ENCODE results near the gene SH3BP5L. TPM values are rescaled to one million over a fixed set of nuclear protein-coding genes. Genes with fewer than 3 reads are reported as not detected.

SH3BP5L gene
- total RNA-seq, 4 donors from 2014 or later = 7.2 to 18.8 (median 13.1) TPM

DNA sequence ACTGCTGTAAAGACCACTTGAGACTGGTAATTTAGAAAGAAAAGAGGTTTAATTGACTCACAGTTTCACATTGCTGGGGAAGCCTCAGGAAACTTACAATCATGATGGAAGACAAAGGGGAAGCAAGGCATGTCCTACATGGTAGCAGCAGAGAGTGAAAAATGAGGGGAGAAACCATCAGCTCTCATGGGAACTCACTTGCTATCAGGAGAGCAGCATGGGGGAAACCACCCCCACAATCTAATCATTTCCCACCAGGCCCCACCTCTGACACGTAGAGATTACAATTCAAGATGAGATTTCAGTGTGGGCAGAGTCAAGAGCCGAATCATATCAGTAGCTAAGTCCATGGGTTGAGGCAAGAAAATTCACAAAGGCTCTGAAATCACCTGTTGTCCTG, 46.4 kb downstream of the SH3BP5L start:
- TF ChIP-seq, protein P1, sequence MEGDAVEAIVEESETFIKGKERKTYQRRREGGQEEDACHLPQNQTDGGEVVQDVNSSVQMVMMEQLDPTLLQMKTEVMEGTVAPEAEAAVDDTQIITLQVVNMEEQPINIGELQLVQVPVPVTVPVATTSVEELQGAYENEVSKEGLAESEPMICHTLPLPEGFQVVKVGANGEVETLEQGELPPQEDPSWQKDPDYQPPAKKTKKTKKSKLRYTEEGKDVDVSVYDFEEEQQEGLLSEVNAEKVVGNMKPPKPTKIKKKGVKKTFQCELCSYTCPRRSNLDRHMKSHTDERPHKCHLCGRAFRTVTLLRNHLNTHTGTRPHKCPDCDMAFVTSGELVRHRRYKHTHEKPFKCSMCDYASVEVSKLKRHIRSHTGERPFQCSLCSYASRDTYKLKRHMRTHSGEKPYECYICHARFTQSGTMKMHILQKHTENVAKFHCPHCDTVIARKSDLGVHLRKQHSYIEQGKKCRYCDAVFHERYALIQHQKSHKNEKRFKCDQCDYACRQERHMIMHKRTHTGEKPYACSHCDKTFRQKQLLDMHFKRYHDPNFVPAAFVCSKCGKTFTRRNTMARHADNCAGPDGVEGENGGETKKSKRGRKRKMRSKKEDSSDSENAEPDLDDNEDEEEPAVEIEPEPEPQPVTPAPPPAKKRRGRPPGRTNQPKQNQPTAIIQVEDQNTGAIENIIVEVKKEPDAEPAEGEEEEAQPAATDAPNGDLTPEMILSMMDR (IDR thresholded peaks at IDR 0.05; ENCODE audit: low read depth) = no peak

DNA sequence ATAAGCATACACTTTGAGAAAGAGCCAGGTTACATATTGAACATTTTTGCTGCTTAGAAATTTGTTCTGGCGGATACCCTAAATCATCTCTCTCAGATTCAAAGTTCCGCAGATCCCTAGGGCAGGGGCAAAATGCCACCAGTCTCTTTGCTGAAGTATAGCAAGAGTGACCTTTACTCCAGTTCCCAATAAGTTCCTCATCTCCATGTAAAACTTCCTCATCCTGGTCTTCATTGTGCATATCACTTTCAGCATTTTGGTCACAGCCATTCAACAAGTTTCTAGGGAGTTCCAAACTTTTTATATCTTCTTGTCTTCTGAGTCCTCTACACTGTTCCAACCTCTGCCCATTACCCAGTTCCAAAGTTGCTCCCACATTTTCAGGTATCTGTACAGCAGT, 46.8 kb downstream of the SH3BP5L start:
- TF ChIP-seq, protein P1 (IDR thresholded peaks at IDR 0.05; ENCODE audit: low read depth) = no peak

DNA sequence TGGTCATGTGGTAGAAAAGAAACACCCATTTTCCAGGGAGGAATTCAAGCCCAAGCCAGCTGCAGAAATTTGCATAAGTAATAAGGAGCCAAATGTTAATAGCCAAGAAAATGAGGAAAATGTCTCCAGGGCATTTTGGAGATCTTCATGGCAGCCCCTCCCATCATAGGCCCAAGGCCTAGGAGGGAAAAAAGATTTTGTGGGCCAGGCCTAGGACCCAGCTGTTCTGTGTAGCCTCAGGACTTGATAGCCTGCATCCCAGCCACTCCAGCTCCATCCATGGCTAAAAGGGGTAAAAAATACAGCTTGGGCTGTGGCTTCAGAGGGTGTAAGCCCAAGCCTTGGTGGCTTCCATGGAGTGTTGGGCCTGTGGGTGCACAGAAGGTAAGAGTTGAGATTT, 48.7 kb downstream of the SH3BP5L start:
- TF ChIP-seq, protein P1 (IDR thresholded peaks at IDR 0.05; ENCODE audit: low read depth) = no peak

DNA sequence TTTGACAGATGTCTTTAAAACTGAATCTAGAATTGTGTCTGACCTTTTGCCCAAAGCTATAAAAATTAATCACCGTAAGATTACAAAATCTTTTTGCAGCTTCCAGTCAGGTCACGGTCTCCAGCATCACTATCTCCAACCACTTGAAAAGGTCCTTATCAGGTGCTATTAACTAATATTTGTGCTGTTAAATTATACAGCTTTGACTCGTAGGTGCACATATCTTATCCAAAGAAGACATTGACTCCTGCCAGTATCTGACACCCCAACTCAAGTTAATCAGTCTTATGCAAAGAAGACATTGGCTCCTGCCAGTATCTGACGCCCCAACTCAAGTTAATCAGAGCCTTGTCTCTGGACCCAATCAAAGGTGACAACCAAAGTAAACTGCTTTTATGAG, 50.3 kb downstream of the SH3BP5L start:
- TF ChIP-seq, protein P1 (IDR thresholded peaks at IDR 0.05; ENCODE audit: low read depth) = no peak

Small RNAs within 50 kb of the gene (small RNA-seq; reads per million reads assigned to genes)
- gene MIR3124 = not detected

Other genes with a start within 250 kb of the SH3BP5L start
- not detected for gene OR2T10, start 228.2 kb downstream of the SH3BP5L start, total RNA-seq
- not detected for gene OR2T11, start 190.8 kb downstream of the SH3BP5L start, total RNA-seq
- not detected for gene OR2T35, start 180.6 kb downstream of the SH3BP5L start, total RNA-seq
- gene OR2T27, start 170.4 kb downstream of the SH3BP5L start, total RNA-seq = not detected
- not detected for gene OR14I1, start 123.1 kb downstream of the SH3BP5L start, total RNA-seq
- gene LYPD8, start 70.2 kb downstream of the SH3BP5L start, total RNA-seq = not detected
- gene ZNF672, start 12.3 kb upstream of the SH3BP5L start, total RNA-seq = 10 to 100 TPM; 16.5 to 25.6 (median 19.7) TPM
- gene ZNF692, start 33.2 kb upstream of the SH3BP5L start, total RNA-seq = 10 to 100 TPM; 14.8 to 21.5 (median 18.3) TPM
- 1 to 10 TPM; 4.6 to 6.4 (median 5.3) TPM for gene PGBD2, start 80.3 kb upstream of the SH3BP5L start, total RNA-seq